DMS53 (cell line): ENCODE measurements around the gene GPR162.
A peak's percentile ranks its signal among the peaks of the same experiment; 100 is the strongest.
"Not testable (repeated sequence)": the region's sequence is repeated elsewhere in the genome, so short reads cannot be mapped to it uniquely, and the experiment has no call there.

ENCODE experiments used
- DNase-seq: peaks from one replicate; lab custom pipeline; 2025; lab: John Stamatoyannopoulos, UW

GPR162 gene

GRCh38 chr12:6855322-6855721 lies 33.7 kb downstream of the GPR162 start:
- DNase-seq: no peak

- no peak for DNase-seq
These were observed 37.2 kb downstream of the GPR162 start for GRCh38 chr12:6858799-6859198.

- no peak for DNase-seq
These were observed 38.5 kb downstream of the GPR162 start for GRCh38 chr12:6860116-6860515.

- DNase-seq: no peak
These were observed 39.3 kb downstream of the GPR162 start for GRCh38 chr12:6860942-6861341.

- DNase-seq: no peak
These were observed 39.8 kb downstream of the GPR162 start for GRCh38 chr12:6861391-6861790.

- no peak for DNase-seq
These were observed 41.4 kb downstream of the GPR162 start for GRCh38 chr12:6863033-6863432.

- no peak for DNase-seq
These were observed 42.1 kb downstream of the GPR162 start for GRCh38 chr12:6863586-6864321.

- not testable (repeated sequence) for DNase-seq
These were observed 43.7 kb downstream of the GPR162 start for GRCh38 chr12:6865307-6865706.

- DNase-seq: no peak
These were observed 44.7 kb downstream of the GPR162 start for GRCh38 chr12:6866163-6866919.

- DNase-seq: peak; percentile 85
These were observed 45.3 kb downstream of the GPR162 start for GRCh38 chr12:6866920-6867412.

- peak; percentile 96 for DNase-seq
These were observed 46.0 kb downstream of the GPR162 start, which contains the start of gene TPI1 for GRCh38 chr12:6867413-6868210. TSS of gene TPI1 (plus strand) at chr12:6867531. CDS start at chr12:6867567, 36 bp downstream.

GRCh38 chr12:6868211-6869048 lies 46.8 kb downstream of the GPR162 start:
- peak; percentile 67 for DNase-seq

- DNase-seq: peak; percentile 96
These were observed 47.7 kb downstream of the GPR162 start for GRCh38 chr12:6869049-6870021.

- not testable (repeated sequence) for DNase-seq
These were observed 48.7 kb downstream of the GPR162 start for GRCh38 chr12:6870304-6870703.

- DNase-seq: peak; percentile 79
These were observed 49.7 kb downstream of the GPR162 start for GRCh38 chr12:6871052-6871957.

GRCh38 chr12:6872073-6873048 lies 50.7 kb downstream of the GPR162 start:
- peak; percentile 95 for DNase-seq

- DNase-seq: peak; percentile 100
These were observed 51.7 kb downstream of the GPR162 start, which contains the start of gene SPSB2 for GRCh38 chr12:6873094-6874014. TSS of gene SPSB2 (minus strand) at chr12:6873303. CDS start at chr12:6872901, 402 bp downstream.
